ENCODE results near the gene CCDC127. TPM values are rescaled to one million over a fixed set of nuclear protein-coding genes. Genes with fewer than 3 reads are reported as not detected.
"Not testable (repeated sequence)": the region's sequence is repeated elsewhere in the genome, so short reads cannot be mapped to it uniquely, and the experiment has no call there.

CCDC127 gene
- total RNA-seq, 2 donors from 2014 or later: 2.7 to 7.8 TPM

- DNase-seq (ENCODE audit: low spot score): no peak
- no peak for TF ChIP-seq CTCF (IDR thresholded peaks at IDR 0.05)
- H3K9me3 ChIP-seq: no peaks in the 10 kb centered on the region
- H3K4me3 ChIP-seq: peak overlapping the region; percentile 99
- H3K27me3 ChIP-seq (replicated peaks; ENCODE audit: insufficient read depth): no peaks in the 10 kb centered on the region
- no peak for ATAC-seq (ENCODE audit: insufficient number of reproducible peaks, low FRiP score, low read depth)
- H3K4me1 ChIP-seq (ENCODE audit: control insufficient read depth in 1 of 2, low read depth in 2 of 2): peaks cover 9 to 42% of the 10 kb centered on the region in 2 donors
- H3K27ac ChIP-seq: peak overlapping the region in 1 of 2 donors; percentile 86
- H3K36me3 ChIP-seq: peaks cover 5% of the 10 kb centered on the region
Observed at GRCh38 chr5:219460-219863, 1.5 kb upstream of the CCDC127 start.

DNA sequence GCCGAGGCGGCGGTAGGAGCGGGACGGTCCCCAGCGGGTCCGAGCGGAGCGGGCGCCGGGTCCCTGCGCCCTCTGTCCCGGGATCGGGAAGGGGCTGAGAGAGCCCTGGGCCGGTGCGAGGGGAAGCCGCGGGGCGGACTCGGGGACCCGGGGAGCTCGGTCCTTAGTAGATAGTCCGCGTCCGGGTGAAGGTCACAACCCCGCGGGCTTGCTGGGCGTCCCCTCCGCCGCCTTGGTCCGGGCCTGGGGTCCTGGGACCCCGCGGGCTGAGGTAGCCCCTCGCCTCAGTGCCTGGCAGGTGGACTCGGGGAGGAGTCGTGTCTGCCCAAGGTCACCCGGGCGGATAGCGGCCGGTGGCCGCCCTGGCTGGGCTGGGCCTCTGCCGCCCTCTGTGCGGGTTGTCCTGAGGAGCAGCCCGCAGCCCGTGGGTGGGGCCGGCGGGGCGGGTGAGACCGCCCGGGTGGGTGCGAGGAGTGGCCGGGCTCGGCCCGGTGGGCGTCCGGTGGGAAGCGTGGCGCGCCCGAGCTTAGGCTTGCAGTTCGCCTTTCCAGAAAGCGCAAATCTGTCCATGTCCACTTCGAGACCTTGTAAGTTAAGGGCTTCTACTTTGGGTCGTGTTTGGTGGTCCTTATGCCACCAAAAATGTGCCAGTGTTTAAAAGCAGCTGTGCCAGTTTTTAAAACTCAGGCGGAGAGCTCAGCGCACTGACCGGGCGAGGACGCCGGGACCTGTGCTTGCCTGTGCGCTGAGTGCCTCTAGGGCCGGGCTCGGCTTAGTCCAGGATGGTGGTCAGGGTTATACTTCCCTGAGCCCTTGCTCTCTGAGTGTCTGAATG is 721 bp upstream of the CCDC127 start:
- ATAC-seq (ENCODE audit: insufficient number of reproducible peaks, low FRiP score, low read depth) (no peak), DNase-seq (ENCODE audit: low spot score) (no peak)
- no peaks in the 10 kb centered on the region for H3K9me3 ChIP-seq
- peak overlapping the region; percentile 99 for H3K4me3 ChIP-seq
- peaks cover 9 to 42% of the 10 kb centered on the region in 2 donors for H3K4me1 ChIP-seq (ENCODE audit: control insufficient read depth in 1 of 2, low read depth in 2 of 2)
- H3K27me3 ChIP-seq (replicated peaks; ENCODE audit: insufficient read depth): no peaks in the 10 kb centered on the region
- TF ChIP-seq CTCF (IDR thresholded peaks at IDR 0.05): no peak
- H3K36me3 ChIP-seq: no peaks in the 10 kb centered on the region
- H3K27ac ChIP-seq: peak overlapping the region; percentile 75 to 86

GRCh38 chr5:216076-216475 is 1.9 kb downstream of the CCDC127 start:
- not testable (repeated sequence) for H3K4me3 ChIP-seq; H3K9me3 ChIP-seq; H3K36me3 ChIP-seq; H3K27me3 ChIP-seq (replicated peaks; ENCODE audit: insufficient read depth); ATAC-seq (ENCODE audit: insufficient number of reproducible peaks, low FRiP score, low read depth); H3K27ac ChIP-seq; DNase-seq (ENCODE audit: low spot score)
- H3K4me1 ChIP-seq (ENCODE audit: control insufficient read depth in 1 of 2, low read depth in 2 of 2): peaks cover 0 to 25% of the 10 kb centered on the region in 2 donors

GRCh38 chr5:215256-215655 is 2.7 kb downstream of the CCDC127 start:
- H3K27ac ChIP-seq; H3K27me3 ChIP-seq (replicated peaks; ENCODE audit: insufficient read depth); H3K9me3 ChIP-seq; ATAC-seq (ENCODE audit: insufficient number of reproducible peaks, low FRiP score, low read depth); H3K4me3 ChIP-seq; H3K36me3 ChIP-seq; DNase-seq (ENCODE audit: low spot score): not testable (repeated sequence)
- H3K4me1 ChIP-seq (ENCODE audit: control insufficient read depth in 1 of 2, low read depth in 2 of 2): peaks cover 0 to 16% of the 10 kb centered on the region in 2 donors

- no peak for TF ChIP-seq CTCF (IDR thresholded peaks at IDR 0.05)
- ATAC-seq (ENCODE audit: insufficient number of reproducible peaks, low FRiP score, low read depth) (no peak), DNase-seq (ENCODE audit: low spot score) (no peak)
- Histone ChIP-seq H3K4me3 (no peak overlapping the region), H3K4me1 (ENCODE audit: control insufficient read depth in 1 of 2, low read depth in 2 of 2) (peaks cover 0 to 6% of the 10 kb centered on the region in 2 donors), H3K36me3 (no peaks in the 10 kb centered on the region), H3K9me3 (no peaks in the 10 kb centered on the region), H3K27me3 (replicated peaks; ENCODE audit: insufficient read depth) (no peaks in the 10 kb centered on the region), H3K27ac (no peak overlapping the region)
Observed at GRCh38 chr5:213803-214395, 4.1 kb downstream of the CCDC127 start.

DNA sequence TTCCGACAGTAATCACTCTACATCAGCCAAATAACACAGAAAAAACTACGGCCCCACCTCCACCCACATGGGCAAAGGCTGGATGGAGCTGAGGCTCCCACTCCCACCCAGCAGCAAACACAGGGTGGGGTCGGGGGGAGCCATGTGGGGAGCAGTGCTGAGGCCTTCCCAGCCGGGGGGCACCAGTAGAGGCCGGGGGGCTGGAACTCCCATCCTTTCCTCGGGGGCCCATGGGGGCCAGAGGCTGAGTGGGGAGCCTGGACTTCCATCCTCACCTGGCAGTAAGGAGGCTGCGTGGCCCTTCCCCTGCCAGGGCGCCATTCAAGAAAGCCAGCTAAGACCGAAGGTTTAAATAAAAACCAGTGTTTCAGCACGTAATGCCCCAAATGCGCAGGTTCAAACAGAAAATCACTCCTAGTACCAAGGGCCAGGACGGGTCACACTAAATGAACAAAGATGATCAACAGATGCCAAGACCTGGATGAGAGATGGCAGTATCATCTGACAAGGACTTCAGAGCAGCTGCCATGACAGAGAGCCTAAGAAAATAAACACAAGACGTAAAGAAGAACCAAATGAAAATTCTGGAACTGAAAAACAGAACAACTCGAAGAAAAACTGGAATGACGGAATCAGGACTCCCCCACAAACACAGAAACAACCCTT is 9.4 kb downstream of the CCDC127 start:
- DNase-seq (ENCODE audit: low spot score) (no peak), ATAC-seq (ENCODE audit: insufficient number of reproducible peaks, low FRiP score, low read depth) (no peak)
- H3K9me3 ChIP-seq: no peaks in the 10 kb centered on the region
- H3K27me3 ChIP-seq (replicated peaks; ENCODE audit: insufficient read depth): no peaks in the 10 kb centered on the region
- no peak overlapping the region for H3K27ac ChIP-seq
- no peak for TF ChIP-seq CTCF (IDR thresholded peaks at IDR 0.05)
- no peaks in the 10 kb centered on the region for H3K4me1 ChIP-seq (ENCODE audit: control insufficient read depth in 1 of 2, low read depth in 2 of 2)
- H3K36me3 ChIP-seq: peaks cover 11% of the 10 kb centered on the region
- no peak overlapping the region for H3K4me3 ChIP-seq
